ENCODE data around the gene RPP14.
"Not testable (repeated sequence)": the region's sequence is repeated elsewhere in the genome, so short reads cannot be mapped to it uniquely, and the experiment has no call there.

RPP14 gene

GRCh38 chr3:58333206-58334012 lies 27.4 kb downstream of the RPP14 start:
- DNase-seq: no peak

GRCh38 chr3:58334013-58334321 lies 27.9 kb downstream of the RPP14 start:
- DNase-seq: no peak

- DNase-seq: no peak
Measured at GRCh38 chr3:58334506-58334884, 28.4 kb downstream of the RPP14 start.

- no peak for DNase-seq
Measured at GRCh38 chr3:58335652-58335947, 29.6 kb downstream of the RPP14 start.

GRCh38 chr3:58336135-58336882 lies 30.3 kb downstream of the RPP14 start:
- DNase-seq: no peak

- DNase-seq: no peak
Measured at GRCh38 chr3:58337190-58337589, 31.1 kb downstream of the RPP14 start.

GRCh38 chr3:58339146-58339545 lies 33.1 kb downstream of the RPP14 start:
- not testable (repeated sequence) for DNase-seq

- no peak for DNase-seq
Measured at GRCh38 chr3:58340594-58341244, 34.7 kb downstream of the RPP14 start.

GRCh38 chr3:58341376-58341775 lies 35.3 kb downstream of the RPP14 start:
- no peak for DNase-seq

- DNase-seq: no peak
Measured at GRCh38 chr3:58342676-58343075, 36.6 kb downstream of the RPP14 start.

GRCh38 chr3:58345457-58345856 lies 39.4 kb downstream of the RPP14 start:
- DNase-seq: no peak

- no peak for DNase-seq
Measured at GRCh38 chr3:58346368-58346767, 40.3 kb downstream of the RPP14 start.

GRCh38 chr3:58347984-58348383 lies 41.9 kb downstream of the RPP14 start:
- DNase-seq: no peak

GRCh38 chr3:58349792-58350626 lies 44.0 kb downstream of the RPP14 start:
- no peak for DNase-seq

- no peak for DNase-seq
Measured at GRCh38 chr3:58350627-58351013, 44.6 kb downstream of the RPP14 start.

GRCh38 chr3:58351920-58352319 lies 45.9 kb downstream of the RPP14 start:
- DNase-seq: no peak

GRCh38 chr3:58352626-58353025 lies 46.6 kb downstream of the RPP14 start:
- no peak for DNase-seq

- DNase-seq: no peak
Measured at GRCh38 chr3:58353722-58354553, 47.9 kb downstream of the RPP14 start.

- DNase-seq: no peak
Measured at GRCh38 chr3:58355179-58355578, 49.1 kb downstream of the RPP14 start.

GRCh38 chr3:58356054-58356453 lies 50.0 kb downstream of the RPP14 start:
- DNase-seq: no peak

GRCh38 chr3:58357402-58357801 lies 51.4 kb downstream of the RPP14 start:
- no peak for DNase-seq

GRCh38 chr3:58358092-58358491 lies 52.0 kb downstream of the RPP14 start:
- no peak for DNase-seq
